DND-41 (cell line): ENCODE data around the gene SPDEF.

Source experiments
- ATAC-seq: fragments of 200-7000 bp; cut with Tn5 transposase; 3 replicates; pipeline ENCODE4 v1.9.1; 2021; ENCODE audit warnings: low read depth; ENCODE audit not compliant: insufficient read depth
- DNase-seq: peaks from one replicate; pipeline ENCODE4 v3.0.0-alpha.2; 2020
- H2AFZ ChIP-seq: 2 replicates; pipeline ENCODE4 v1.6.0; 2012; ENCODE audit warnings: low read depth, low read length
- H3K27ac ChIP-seq: 2 replicates; pipeline ENCODE4 v1.5.1; 2012; ENCODE audit warnings: low read length, inconsistent platforms
- H3K27me3 ChIP-seq: fragments of 200-600 bp; sonication (generic); 2 replicates; pipeline ENCODE4 v1.6.0; 2012; ENCODE audit warnings: low read length, mild to moderate bottlenecking, inconsistent platforms; ENCODE audit not compliant: insufficient read depth, poor library complexity
- H3K36me3 ChIP-seq: 2 replicates; pipeline ENCODE4 v1.5.1; 2012; ENCODE audit warnings: low read length, inconsistent platforms; ENCODE audit not compliant: insufficient read depth
- H3K4me1 ChIP-seq: 2 replicates; pipeline ENCODE4 v1.5.1; 2012; ENCODE audit warnings: mild to moderate bottlenecking, low read length; ENCODE audit not compliant: insufficient read depth
- H3K4me2 ChIP-seq: 2 replicates; pipeline ENCODE4 v1.6.0; 2012; ENCODE audit warnings: mild to moderate bottlenecking, moderate library complexity, low read length, inconsistent platforms; ENCODE audit not compliant: insufficient read depth
- H3K4me3 ChIP-seq, 2 experiments: fragments of 200-600 bp in 1 of 2; shearing (Covaris generic) in 1 of 2; 2 replicates each; pipeline ENCODE4 v1.5.1; 2012 to 2016; ENCODE audit warnings: inconsistent platforms in 2 of 2, low read length in 2 of 2, mild to moderate bottlenecking in 2 of 2, low read depth in 1 of 2, moderate library complexity in 1 of 2
- H3K79me2 ChIP-seq: 2 replicates; pipeline ENCODE4 v1.6.0; 2012; ENCODE audit warnings: low read length, inconsistent platforms; ENCODE audit not compliant: insufficient read depth
- H3K9ac ChIP-seq: 2 replicates; pipeline ENCODE4 v1.6.0; 2012; ENCODE audit warnings: low read depth, mild to moderate bottlenecking, inconsistent platforms, low read length, moderate library complexity
- H3K9me3 ChIP-seq: 2 replicates; pipeline ENCODE4 v1.5.1; 2012; ENCODE audit warnings: low read length, moderate library complexity, mild to moderate bottlenecking, inconsistent platforms; ENCODE audit not compliant: insufficient read depth, severe bottlenecking
- H4K20me1 ChIP-seq: 2 replicates; pipeline ENCODE4 v1.6.0; 2012; ENCODE audit warnings: low read length; ENCODE audit not compliant: insufficient read depth
- EZH2 ChIP-seq: IDR thresholded peaks from 3 replicates; pipeline ENCODE4 v1.6.1; 2012; ENCODE audit warnings: borderline replicate concordance, low read depth, mild to moderate bottlenecking, moderate library complexity, low read length, inconsistent platforms; ENCODE audit not compliant: severe bottlenecking
- TF ChIP-seq, protein P1 (sequence below): IDR thresholded peaks from 2 replicates; pipeline ENCODE4 v1.5.1; 2012; ENCODE audit warnings: borderline replicate concordance, low read length, moderate library complexity, mild to moderate bottlenecking; ENCODE audit not compliant: poor library complexity, severe bottlenecking; ENCODE audit errors: extremely low read depth

The SPDEF gene

DNA sequence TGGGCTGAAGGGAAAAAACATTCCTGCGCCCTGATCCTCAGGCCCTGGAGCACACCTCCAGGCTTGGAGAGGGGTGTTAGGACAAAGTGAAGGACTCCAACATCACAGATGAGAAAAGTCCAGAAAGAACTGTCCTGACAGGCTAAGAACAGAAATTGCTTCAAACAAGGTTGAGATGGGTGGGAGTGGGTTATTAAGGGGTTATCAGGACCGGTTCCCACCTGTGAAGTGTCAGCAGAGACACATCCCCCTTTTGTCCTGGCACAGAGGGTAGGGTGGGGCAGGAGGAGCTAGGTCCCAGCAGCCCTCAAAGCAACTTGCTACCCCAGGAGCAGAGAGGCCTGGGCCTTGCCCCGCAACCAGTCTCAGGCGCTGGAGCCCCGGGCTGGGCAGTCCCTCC lies 3.5 kb downstream of the SPDEF start:
- no peak for ATAC-seq
- Histone ChIP-seq H4K20me1 (peaks cover 8% of the 10 kb centered on the region; the same call in 1 of the 2 replicates), H3K9ac (no peak overlapping the region), H3K4me2 (no peak overlapping the region), H3K79me2 (no peaks in the 10 kb centered on the region), H3K4me3 (no peak overlapping the region), H3K27ac (no peak overlapping the region), H3K9me3 (no peaks in the 10 kb centered on the region), H2AFZ (no peak overlapping the region), H3K36me3 (no peaks in the 10 kb centered on the region), H3K4me1 (no peaks in the 10 kb centered on the region), H3K27me3 (no peaks in the 10 kb centered on the region)
- TF ChIP-seq EZH2: no peak
- TF ChIP-seq, protein P1, sequence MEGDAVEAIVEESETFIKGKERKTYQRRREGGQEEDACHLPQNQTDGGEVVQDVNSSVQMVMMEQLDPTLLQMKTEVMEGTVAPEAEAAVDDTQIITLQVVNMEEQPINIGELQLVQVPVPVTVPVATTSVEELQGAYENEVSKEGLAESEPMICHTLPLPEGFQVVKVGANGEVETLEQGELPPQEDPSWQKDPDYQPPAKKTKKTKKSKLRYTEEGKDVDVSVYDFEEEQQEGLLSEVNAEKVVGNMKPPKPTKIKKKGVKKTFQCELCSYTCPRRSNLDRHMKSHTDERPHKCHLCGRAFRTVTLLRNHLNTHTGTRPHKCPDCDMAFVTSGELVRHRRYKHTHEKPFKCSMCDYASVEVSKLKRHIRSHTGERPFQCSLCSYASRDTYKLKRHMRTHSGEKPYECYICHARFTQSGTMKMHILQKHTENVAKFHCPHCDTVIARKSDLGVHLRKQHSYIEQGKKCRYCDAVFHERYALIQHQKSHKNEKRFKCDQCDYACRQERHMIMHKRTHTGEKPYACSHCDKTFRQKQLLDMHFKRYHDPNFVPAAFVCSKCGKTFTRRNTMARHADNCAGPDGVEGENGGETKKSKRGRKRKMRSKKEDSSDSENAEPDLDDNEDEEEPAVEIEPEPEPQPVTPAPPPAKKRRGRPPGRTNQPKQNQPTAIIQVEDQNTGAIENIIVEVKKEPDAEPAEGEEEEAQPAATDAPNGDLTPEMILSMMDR: no peak
- no peak for DNase-seq

DNA sequence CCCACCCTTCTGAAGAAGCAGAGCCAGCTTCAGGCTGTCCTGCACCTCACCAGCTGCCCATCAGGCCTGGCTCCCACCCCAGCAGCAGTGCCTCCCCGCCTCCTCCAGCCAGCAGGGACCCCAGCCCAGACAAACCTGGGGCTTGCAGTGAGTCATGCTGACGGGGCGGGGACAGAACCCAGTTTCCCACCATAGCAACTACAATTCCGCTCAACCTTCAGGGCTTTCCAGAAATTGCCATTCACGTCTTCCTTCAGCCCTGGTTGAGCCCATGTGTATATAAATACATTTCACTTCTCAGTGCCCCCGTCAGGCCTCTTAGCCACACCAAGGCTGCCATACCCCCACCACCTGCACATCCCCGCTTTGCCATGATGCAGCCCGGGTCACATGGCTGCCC lies 4.4 kb downstream of the SPDEF start:
- no peaks in the 10 kb centered on the region for H3K9me3 ChIP-seq

DNA sequence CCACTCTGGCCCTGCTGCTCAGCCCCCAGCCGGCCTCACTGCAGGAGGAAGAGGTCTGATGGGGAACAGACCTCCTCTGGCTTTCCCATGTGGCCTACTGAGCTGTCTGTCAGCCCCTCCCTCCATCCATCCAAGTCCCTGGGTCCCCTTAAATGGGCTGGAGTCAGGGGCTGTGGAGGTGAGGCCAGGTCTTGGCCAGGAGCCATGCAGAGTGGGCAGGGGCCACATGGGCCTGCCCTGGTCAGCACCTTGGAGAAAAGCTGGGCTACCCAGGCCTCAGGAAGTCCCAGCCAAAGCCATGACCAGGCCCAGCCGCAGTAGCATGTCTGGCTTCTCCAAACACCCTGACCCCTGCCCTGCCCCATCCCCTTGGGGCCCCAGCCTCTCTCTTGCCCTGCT lies 6.3 kb downstream of the SPDEF start:
- H2AFZ ChIP-seq: no peak overlapping the region
- H3K27ac ChIP-seq: no peak overlapping the region
- H3K4me3 ChIP-seq: no peak overlapping the region
- H3K4me1 ChIP-seq: no peaks in the 10 kb centered on the region
- no peaks in the 10 kb centered on the region for H3K9me3 ChIP-seq
- H3K27me3 ChIP-seq: no peaks in the 10 kb centered on the region
- H3K9ac ChIP-seq: no peak overlapping the region
- no peak overlapping the region for H3K4me2 ChIP-seq
- TF ChIP-seq, protein P1: no peak
- no peak for TF ChIP-seq EZH2
- ATAC-seq (no peak), DNase-seq (no peak)
- no peaks in the 10 kb centered on the region for H3K36me3 ChIP-seq
- 0 out of 2 replicates have a peak, but pooled peaks cover 4% of the 10 kb centered on the region for H4K20me1 ChIP-seq
- no peaks in the 10 kb centered on the region for H3K79me2 ChIP-seq

More for the DNA sequence above, 4.4 kb downstream of the SPDEF start:
- DNase-seq (no peak), ATAC-seq (no peak)
- H3K36me3 ChIP-seq: no peaks in the 10 kb centered on the region
- no peak overlapping the region for H3K27ac ChIP-seq
- no peaks in the 10 kb centered on the region for H3K27me3 ChIP-seq
- H3K4me1 ChIP-seq: no peaks in the 10 kb centered on the region
- no peak overlapping the region for H2AFZ ChIP-seq
- peaks cover 5% of the 10 kb centered on the region; the same call in 1 of the 2 replicates for H4K20me1 ChIP-seq
- no peak overlapping the region for H3K4me3 ChIP-seq
- H3K9ac ChIP-seq: no peak overlapping the region
- H3K79me2 ChIP-seq: no peaks in the 10 kb centered on the region
- no peak for TF ChIP-seq EZH2
- TF ChIP-seq, protein P1: no peak
- H3K4me2 ChIP-seq: no peak overlapping the region
